ENCODE data around the gene TMEM40.

TMEM40 gene

GRCh38 chr3:12759097-12759679 lies at the start of gene TMEM40:
TMEM40 (minus strand) TSS chr3:12759259; CDS start chr3:12749832, 9,427 bp downstream.
- no peaks in the 10 kb centered on the region; the same call in 1 of the 2 replicates for H3K27me3 ChIP-seq (replicated peaks; ENCODE audit: control insufficient read depth, insufficient read depth, low read length)
- no peak within 1 kb of the TSS for H3K4me3 ChIP-seq (replicated peaks; ENCODE audit: low read depth, low read length)
- TF ChIP-seq, protein P1, sequence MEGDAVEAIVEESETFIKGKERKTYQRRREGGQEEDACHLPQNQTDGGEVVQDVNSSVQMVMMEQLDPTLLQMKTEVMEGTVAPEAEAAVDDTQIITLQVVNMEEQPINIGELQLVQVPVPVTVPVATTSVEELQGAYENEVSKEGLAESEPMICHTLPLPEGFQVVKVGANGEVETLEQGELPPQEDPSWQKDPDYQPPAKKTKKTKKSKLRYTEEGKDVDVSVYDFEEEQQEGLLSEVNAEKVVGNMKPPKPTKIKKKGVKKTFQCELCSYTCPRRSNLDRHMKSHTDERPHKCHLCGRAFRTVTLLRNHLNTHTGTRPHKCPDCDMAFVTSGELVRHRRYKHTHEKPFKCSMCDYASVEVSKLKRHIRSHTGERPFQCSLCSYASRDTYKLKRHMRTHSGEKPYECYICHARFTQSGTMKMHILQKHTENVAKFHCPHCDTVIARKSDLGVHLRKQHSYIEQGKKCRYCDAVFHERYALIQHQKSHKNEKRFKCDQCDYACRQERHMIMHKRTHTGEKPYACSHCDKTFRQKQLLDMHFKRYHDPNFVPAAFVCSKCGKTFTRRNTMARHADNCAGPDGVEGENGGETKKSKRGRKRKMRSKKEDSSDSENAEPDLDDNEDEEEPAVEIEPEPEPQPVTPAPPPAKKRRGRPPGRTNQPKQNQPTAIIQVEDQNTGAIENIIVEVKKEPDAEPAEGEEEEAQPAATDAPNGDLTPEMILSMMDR (IDR thresholded peaks at IDR 0.05; ENCODE audit: insufficient read depth, low read length, poor library complexity, severe bottlenecking): no peak
- no peak for DNase-seq (ENCODE audit: extremely low read depth, insufficient read length)
- no peaks in the 10 kb centered on the region for H3K36me3 ChIP-seq (ENCODE audit: control insufficient read depth, insufficient read depth, low read length)

DNA sequence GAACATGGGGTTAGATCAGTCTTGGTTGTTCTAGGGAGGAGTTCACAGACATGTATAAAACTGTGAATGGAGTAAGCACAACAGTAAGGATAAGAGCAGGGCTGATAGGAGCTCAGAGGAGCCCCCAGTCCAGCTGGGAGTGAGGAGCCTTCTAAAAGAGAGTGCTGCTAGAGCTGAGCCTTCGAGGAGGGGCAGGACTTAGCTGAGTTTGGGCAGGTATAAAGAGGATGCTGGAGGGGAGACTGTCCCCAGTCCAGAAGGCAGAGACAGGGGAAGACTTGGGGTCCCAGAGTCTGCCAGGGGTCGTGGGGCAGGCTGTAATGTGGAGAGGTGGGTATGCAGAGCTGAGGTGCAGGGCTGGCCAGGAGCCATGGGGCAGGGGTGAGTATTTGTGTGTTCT lies 49.5 kb upstream of the TMEM40 start:
- TF ChIP-seq, protein P1 (IDR thresholded peaks at IDR 0.05; ENCODE audit: insufficient read depth, low read length, poor library complexity, severe bottlenecking): no peak
- Histone ChIP-seq H3K36me3 (ENCODE audit: control insufficient read depth, insufficient read depth, low read length) (no peaks in the 10 kb centered on the region), H3K27me3 (replicated peaks; ENCODE audit: control insufficient read depth, insufficient read depth, low read length) (no peaks in the 10 kb centered on the region; the same call in 1 of the 2 replicates), H3K4me3 (replicated peaks; ENCODE audit: low read depth, low read length) (no peak overlapping the region)
- no peak for DNase-seq (ENCODE audit: extremely low read depth, insufficient read length)

DNA sequence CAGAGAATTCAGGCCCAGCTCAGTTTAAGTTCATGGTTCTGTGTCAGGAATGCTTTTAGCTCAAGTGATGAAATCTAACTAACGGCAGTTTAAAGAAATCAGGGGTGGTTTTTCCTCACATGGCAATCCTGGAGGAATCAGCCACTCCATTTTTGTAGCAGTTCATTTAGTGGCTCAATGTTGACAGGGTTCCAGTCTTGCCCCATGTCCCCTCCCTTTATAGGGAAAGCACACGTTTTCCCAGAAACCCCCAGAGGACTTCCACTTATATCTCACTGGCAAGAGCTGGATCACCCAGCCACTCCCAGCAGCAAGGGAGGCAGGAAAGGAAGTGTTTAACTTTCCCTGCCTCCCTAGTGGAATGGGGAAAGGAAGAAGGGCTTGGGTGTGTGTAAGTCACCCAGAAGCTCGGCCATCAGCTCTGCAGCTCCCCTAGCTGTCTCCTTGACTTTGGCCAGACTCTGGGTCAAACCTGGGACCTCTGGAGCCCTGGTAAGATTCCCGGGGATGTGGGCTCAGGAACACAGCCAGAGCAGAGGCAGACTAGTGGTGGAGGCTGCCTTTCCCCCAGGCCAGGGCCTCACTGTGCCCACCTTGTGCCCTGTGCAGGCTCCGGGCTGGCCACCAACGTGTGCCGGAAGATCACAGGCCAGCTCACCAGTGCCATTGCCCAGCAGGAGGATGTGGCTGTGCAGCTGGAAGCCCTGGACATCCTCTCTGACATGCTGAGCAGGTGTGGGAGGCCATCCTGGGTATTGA lies 48.7 kb upstream of the TMEM40 start:
- Histone ChIP-seq H3K36me3 (ENCODE audit: control insufficient read depth, insufficient read depth, low read length) (no peaks in the 10 kb centered on the region), H3K27me3 (replicated peaks; ENCODE audit: control insufficient read depth, insufficient read depth, low read length) (no peaks in the 10 kb centered on the region; the same call in 1 of the 2 replicates), H3K4me3 (replicated peaks; ENCODE audit: low read depth, low read length) (no peak overlapping the region)
- no peak for DNase-seq (ENCODE audit: extremely low read depth, insufficient read length)
- TF ChIP-seq, protein P1 (IDR thresholded peaks at IDR 0.05; ENCODE audit: insufficient read depth, low read length, poor library complexity, severe bottlenecking): no peak

DNA sequence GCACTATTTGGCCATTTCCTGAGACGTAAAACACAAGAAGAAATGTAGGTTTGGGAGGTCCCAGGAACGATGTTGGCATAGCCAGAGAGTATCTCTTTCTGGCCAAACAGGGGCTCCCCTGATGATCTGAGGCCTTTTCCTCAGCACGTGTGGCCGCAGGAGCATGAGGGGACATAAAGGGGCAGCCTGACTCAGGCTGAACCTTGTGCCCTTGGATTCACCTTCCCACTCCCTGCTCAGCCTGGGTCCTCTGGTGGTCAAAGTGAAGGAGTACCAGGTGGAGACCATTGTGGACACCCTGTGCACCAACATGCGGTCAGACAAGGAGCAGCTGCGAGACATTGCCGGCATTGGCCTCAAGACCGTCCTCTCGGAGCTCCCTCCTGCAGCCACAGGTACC lies 48.0 kb upstream of the TMEM40 start:
- Histone ChIP-seq H3K27me3 (replicated peaks; ENCODE audit: control insufficient read depth, insufficient read depth, low read length) (no peaks in the 10 kb centered on the region; the same call in 1 of the 2 replicates), H3K4me3 (replicated peaks; ENCODE audit: low read depth, low read length) (no peak overlapping the region), H3K36me3 (ENCODE audit: control insufficient read depth, insufficient read depth, low read length) (no peaks in the 10 kb centered on the region)
- no peak for DNase-seq (ENCODE audit: extremely low read depth, insufficient read length)
- TF ChIP-seq, protein P1 (IDR thresholded peaks at IDR 0.05; ENCODE audit: insufficient read depth, low read length, poor library complexity, severe bottlenecking): no peak

- no peak for DNase-seq (ENCODE audit: extremely low read depth, insufficient read length)
- Histone ChIP-seq H3K4me3 (replicated peaks; ENCODE audit: low read depth, low read length) (no peak overlapping the region), H3K36me3 (ENCODE audit: control insufficient read depth, insufficient read depth, low read length) (no peaks in the 10 kb centered on the region), H3K27me3 (replicated peaks; ENCODE audit: control insufficient read depth, insufficient read depth, low read length) (no peaks in the 10 kb centered on the region)
- TF ChIP-seq, protein P1 (IDR thresholded peaks at IDR 0.05; ENCODE audit: insufficient read depth, low read length, poor library complexity, severe bottlenecking): no peak
Measured at GRCh38 chr3:12803371-12803770, 44.3 kb upstream of the TMEM40 start.
